ENCODE measurements around the gene ACTR3.

- TF ChIP-seq CTCF (conservative IDR thresholded peaks at IDR 0.05; ENCODE audit: low read depth in 2 of 2) (no peak), REST (IDR thresholded peaks at IDR 0.05; ENCODE audit: unreplicated experiment) (no peak), ZNF114 (CRISPR knock-in tag; IDR thresholded peaks at IDR 0.05) (no peak), POLR2AphosphoS5 (IDR thresholded peaks at IDR 0.05; ENCODE audit: low read depth) (no peak), ETS1 (IDR thresholded peaks at IDR 0.05) (no peak), EZH2 (IDR thresholded peaks at IDR 0.05; ENCODE audit: low read depth, unreplicated experiment) (no peak), EZH2phosphoT487 (IDR thresholded peaks at IDR 0.05; ENCODE audit: unreplicated experiment) (no peak), ZNF462 (CRISPR knock-in tag; IDR thresholded peaks at IDR 0.05) (no peak), NANOG (IDR thresholded peaks at IDR 0.05; ENCODE audit: borderline replicate concordance) (no peak)
Measured at GRCh38 chr2:113986762-113987290, 96.9 kb downstream of the ACTR3 start.

Measured in GM23338 (cell line).